Common myeloid progenitor, CD34-positive (primary cell): Measurements from ENCODE around the gene AANAT.
A peak's percentile ranks its signal among the peaks of the same experiment; 100 is the strongest.

Source experiments
- CTCF ChIA-PET: fragments of 350-600 bp; sonication (Branson Sonifier 250); formaldehyde crosslinking; loops from one replicate; lab custom pipeline; 2021; ENCODE audit warnings: antibody characterized with exemption; lab: Charles Lee
- POLR2A ChIA-PET: fragments of 350-600 bp; sonication (Branson Sonifier 250); formaldehyde crosslinking; loops from one replicate; lab custom pipeline; 2021; ENCODE audit warnings: antibody characterized with exemption; lab: Charles Lee
- DNase-seq, 3 donors: peaks; one replicate each; pipeline versions ENCODE4 v3.0.0 to v3.0.0-alpha.2; 2013
- H3K27ac ChIP-seq, 2 experiments: 1 replicate in 1 of 2; 2 replicates in 1 of 2; pipeline ENCODE4 v1.7.0; 2013; ENCODE audit warnings: inconsistent platforms in 2 of 2, low read length in 2 of 2, mild to moderate bottlenecking in 2 of 2, low read depth in 1 of 2, moderate library complexity in 1 of 2; ENCODE audit not compliant: severe bottlenecking in 2 of 2, insufficient read depth in 1 of 2, poor library complexity in 1 of 2
- H3K27me3 ChIP-seq, 5 experiments: replicated peaks in 2 of 5; 1 replicate in 3 of 5; 2 replicates in 2 of 5; pipeline versions ENCODE4 v1.6.1 to v1.7.0; 2013; ENCODE audit warnings: low read length in 4 of 5, mild to moderate bottlenecking in 2 of 5, moderate library complexity in 2 of 5, inconsistent platforms in 1 of 5; ENCODE audit not compliant: insufficient read depth in 5 of 5, control insufficient read depth in 4 of 5
- H3K36me3 ChIP-seq, 4 experiments: 1 replicate in 2 of 4; 2 replicates in 2 of 4; pipeline versions ENCODE4 v1.6.1 to v1.7.0; 2013; ENCODE audit warnings: low read length in 3 of 4, control low read depth in 1 of 4, mild to moderate bottlenecking in 1 of 4; ENCODE audit not compliant: control insufficient read depth in 4 of 4, insufficient read depth in 4 of 4
- H3K4me1 ChIP-seq, 4 experiments: 1 replicate in 3 of 4; 2 replicates in 1 of 4; pipeline versions ENCODE4 v1.6.1 to v1.7.1; 2013; ENCODE audit warnings: low read length in 3 of 4, mild to moderate bottlenecking in 3 of 4, control low read depth in 1 of 4, inconsistent platforms in 1 of 4, moderate library complexity in 1 of 4; ENCODE audit not compliant: control insufficient read depth in 4 of 4, insufficient read depth in 4 of 4; ENCODE audit errors: control extremely low read depth in 1 of 4
- H3K4me3 ChIP-seq, 7 experiments: 1 replicate in 4 of 7; 2 replicates in 3 of 7; pipeline versions ENCODE4 v1.5.1 to v1.7.0; 2013; ENCODE audit warnings: mild to moderate bottlenecking in 7 of 7, low read length in 6 of 7, moderate library complexity in 6 of 7, inconsistent platforms in 2 of 7, low read depth in 2 of 7, control low read depth in 1 of 7; ENCODE audit not compliant: insufficient read depth in 4 of 7, control insufficient read depth in 1 of 7; ENCODE audit errors: extremely low read depth in 1 of 7
- H3K9me3 ChIP-seq, 5 experiments: 1 replicate in 4 of 5; 2 replicates in 1 of 5; pipeline versions ENCODE4 v1.6.1 to v1.7.1; 2013; ENCODE audit warnings: low read length in 4 of 5, mild to moderate bottlenecking in 2 of 5, inconsistent platforms in 1 of 5, low read depth in 1 of 5, moderate library complexity in 1 of 5; ENCODE audit not compliant: control insufficient read depth in 4 of 5, insufficient read depth in 2 of 5; ENCODE audit errors: control extremely low read depth in 1 of 5
- WGBS: methylation state at CpG from one replicate; pipeline ENCODE4 v1.1.5; 2013; ENCODE audit not compliant: insufficient coverage; 5-methylcytosine and 5-hydroxymethylcytosine counted together

The AANAT gene

DNA sequence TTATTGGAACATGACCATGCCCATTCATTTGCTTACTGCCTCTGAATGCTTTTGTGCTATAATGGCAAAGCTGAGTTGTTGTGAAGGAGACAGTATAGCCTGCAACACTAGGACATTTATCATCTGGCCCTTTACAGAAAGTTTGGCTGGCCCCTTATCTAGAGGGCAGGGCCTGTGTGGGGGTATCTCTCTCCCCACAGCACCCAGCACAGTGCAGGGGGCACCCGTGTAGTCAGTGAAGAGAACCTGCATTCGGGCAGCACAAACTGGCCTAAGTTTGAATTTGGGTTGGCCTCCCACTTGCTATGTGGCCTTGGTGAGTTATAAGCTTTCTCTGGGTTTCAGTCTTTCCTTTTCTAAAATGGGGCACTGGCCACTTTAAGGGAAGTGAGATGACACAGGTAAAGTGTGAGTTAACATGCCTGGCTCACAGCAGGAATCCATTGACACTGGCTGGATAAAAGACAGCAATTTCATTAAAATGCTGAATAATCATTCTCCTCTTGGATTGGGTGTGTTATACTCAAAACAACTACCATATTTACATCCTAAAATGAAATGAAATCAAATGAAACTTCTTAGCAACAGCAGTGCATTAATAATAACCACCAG lies 26.5 kb upstream of the AANAT start:
- Histone ChIP-seq H3K4me3 (no peak overlapping the region), H3K9me3 (no peaks in the 10 kb centered on the region), H3K4me1 (peaks cover 8 to 54% (median 37%) of the 10 kb centered on the region in 4 experiments), H3K27ac (no peak overlapping the region), H3K36me3 (peaks cover 0 to 3% (median 0%) of the 10 kb centered on the region in 4 experiments), H3K27me3 (no peaks in the 10 kb centered on the region)
- DNase-seq: no peak
- 100% methylated on average over 2 of the region's 2 CpGs for WGBS
- ChIA-PET CTCF (interaction anchor here (1.1 kb wide), 1 partner anchor 18 kb away, joined by 3 read pairs; no protein-coding TSS in a partner anchor), POLR2A (interaction anchor here (0.7 kb wide), 1 partner anchor 159 kb away, joined by 4 read pairs; no protein-coding TSS in a partner anchor)

DNA sequence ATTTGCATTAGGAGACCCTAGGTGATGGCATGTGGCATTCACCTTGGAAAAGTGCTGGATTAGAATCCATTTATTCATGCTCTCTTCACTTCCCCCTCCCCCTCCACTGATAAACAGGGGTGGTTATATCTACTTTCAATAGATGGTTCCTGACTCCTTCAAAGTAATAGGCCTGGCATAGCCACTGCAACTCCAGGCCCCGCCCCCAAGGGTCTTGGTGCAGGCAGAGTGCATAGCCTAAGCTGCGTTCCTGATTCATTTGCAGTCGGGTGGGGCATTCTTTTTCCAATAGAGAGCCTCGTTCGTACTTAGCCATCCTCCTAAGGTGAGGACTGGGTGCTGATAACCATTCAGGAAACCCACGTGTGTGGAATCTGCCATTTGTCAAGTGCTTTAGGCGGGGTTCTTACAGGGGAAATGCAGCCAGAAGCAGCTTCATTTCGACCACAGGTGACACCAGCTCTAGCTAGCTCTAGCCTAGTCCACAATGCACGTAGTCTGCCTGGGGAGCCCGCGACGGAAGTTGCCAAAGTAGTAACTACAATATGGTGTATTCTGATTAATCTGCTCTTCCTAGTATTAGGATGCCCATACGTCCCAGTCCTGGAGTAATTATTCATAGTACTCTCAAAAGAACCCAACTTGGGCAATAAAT lies 25.6 kb upstream of the AANAT start:
- Histone ChIP-seq H3K27me3 (no peaks in the 10 kb centered on the region), H3K4me1 (peaks cover 8 to 57% (median 43%) of the 10 kb centered on the region in 4 experiments), H3K36me3 (no peaks in the 10 kb centered on the region), H3K9me3 (no peaks in the 10 kb centered on the region), H3K4me3 (peak overlapping the region in 1 of 7 experiments; percentile 34), H3K27ac (peak overlapping the region in 1 of 2 experiments; percentile 4)
- DNase-seq: no peak
- POLR2A ChIA-PET: no interaction called here
- WGBS: 75% methylated on average over 12 of the region's 13 CpGs
- CTCF ChIA-PET: interaction anchor here (5.3 kb wide), 1 partner anchor 16 kb away, joined by 24 read pairs; no protein-coding TSS in a partner anchor

DNA sequence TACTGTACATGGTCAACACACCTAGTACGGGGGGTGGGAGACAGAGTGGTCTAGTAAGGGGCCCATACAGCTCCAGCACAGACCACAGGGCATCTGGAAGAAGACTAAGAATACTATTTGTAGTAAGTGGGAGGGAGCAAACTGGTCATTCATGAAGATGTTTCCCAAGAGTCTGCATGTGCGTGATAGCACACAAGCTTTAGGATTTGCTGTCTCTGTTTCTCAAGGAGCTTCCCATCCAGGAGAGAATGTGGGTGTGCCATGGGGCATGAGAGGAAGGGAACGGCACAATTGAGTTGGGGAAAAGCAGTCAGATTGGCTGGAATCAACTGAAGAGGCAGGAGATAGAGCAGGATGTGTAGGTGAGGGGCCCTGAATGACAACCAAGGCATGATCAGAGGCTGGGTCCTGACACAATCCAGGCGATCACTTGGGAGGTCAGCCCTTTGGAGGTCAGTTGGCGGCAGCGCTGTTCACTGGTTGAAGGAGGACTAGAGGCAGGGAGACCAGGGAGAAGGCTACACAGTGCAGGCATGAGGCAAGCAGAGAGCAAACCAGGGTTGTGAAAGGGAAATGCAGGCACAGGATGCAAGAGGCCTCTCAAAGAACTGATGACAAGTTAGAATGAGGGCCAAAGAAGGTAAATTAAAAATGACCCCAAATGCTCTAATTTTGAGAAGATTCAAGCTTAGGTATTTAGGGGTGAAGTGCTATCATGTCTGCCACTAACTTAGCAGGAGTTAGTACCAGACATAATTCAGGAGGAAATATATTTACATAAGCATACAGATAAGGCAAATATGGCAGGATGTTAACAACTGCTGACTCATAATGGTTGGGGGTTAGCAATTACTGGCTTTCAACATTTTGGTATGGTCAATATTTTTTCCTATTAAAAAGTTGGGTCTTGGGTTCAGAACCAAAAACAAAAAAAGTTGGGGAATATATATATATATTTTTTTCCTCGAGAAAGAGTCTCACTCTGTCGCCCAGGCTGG lies 24.8 kb upstream of the AANAT start:
- Histone ChIP-seq H3K9me3 (no peaks in the 10 kb centered on the region), H3K4me1 (peaks cover 8 to 59% (median 45%) of the 10 kb centered on the region in 4 experiments), H3K36me3 (no peaks in the 10 kb centered on the region), H3K27ac (peak overlapping the region in 1 of 2 experiments; percentile 59), H3K27me3 (no peaks in the 10 kb centered on the region), H3K4me3 (peak overlapping the region in 1 of 7 experiments; percentile 34)
- DNase-seq: peak; percentile 42 to 77 (median 66)
- POLR2A ChIA-PET: interaction anchor here (1.0 kb wide), 1 partner anchor 11 kb away, joined by 4 read pairs; the partner anchor contains the start of gene UBE2O
- WGBS: 88% methylated on average over 5 of the region's 8 CpGs
- CTCF ChIA-PET: interaction anchor here (1.1 to 5.3 kb wide), 2 partner anchors 16 to 31 kb away, joined by 3 to 24 read pairs; no protein-coding TSS in a partner anchor

DNA sequence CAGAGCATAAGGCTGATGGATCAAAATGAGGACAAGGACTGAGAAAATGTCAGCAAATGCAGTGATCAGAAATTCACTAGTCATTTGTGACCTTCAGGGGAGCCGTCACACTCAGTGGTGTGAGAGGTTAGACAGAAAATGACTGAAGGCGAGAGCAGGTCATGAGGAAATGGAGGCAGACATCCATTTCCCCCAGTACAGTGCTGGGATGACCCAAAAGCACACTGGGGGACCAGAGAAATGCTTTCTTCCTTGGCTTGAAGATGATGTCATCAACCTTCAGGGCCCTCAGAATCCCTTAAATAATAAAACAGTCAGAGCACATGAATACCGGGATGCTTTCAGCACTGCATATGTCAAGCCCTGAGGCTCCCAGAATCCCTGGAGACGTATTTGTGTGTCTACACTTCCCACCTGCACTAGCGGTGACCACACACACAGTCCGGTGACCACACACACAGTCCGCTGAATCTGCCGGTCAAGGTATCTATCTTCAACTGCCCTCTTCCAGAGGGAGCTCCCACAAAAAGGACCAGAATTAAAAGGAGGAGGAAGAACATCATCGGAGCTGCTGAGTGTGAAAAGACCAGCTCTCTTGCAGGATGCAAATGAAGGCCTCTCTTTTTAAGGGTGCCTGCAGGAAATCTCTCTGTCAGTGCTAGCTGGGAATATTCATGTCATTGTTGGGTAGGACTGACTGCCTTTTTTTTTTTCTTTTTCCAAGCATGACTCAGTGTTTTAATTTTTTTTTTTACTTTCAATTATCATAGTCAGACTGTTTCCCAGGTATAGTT lies 22.7 kb upstream of the AANAT start:
- H3K4me1 ChIP-seq: peaks cover 8 to 56% (median 43%) of the 10 kb centered on the region in 4 experiments
- ChIA-PET CTCF (interaction anchor here (1.0 to 5.3 kb wide), 4 partner anchors 14 to 75 kb away, joined by 3 to 24 read pairs (median 4); no protein-coding TSS in a partner anchor), POLR2A (interaction anchor here (0.7 kb wide), 1 partner anchor 94 kb away, joined by 4 read pairs; no protein-coding TSS in a partner anchor)
- peak in 2 of 3 donors; percentile 33 to 45 for DNase-seq
- no peaks in the 10 kb centered on the region for H3K27me3 ChIP-seq
- WGBS: 72% methylated on average over 8 of the region's 9 CpGs
- H3K4me3 ChIP-seq: no peak overlapping the region
- peak overlapping the region in 1 of 2 experiments; percentile 2 for H3K27ac ChIP-seq
- no peaks in the 10 kb centered on the region for H3K36me3 ChIP-seq
- H3K9me3 ChIP-seq: no peaks in the 10 kb centered on the region

DNA sequence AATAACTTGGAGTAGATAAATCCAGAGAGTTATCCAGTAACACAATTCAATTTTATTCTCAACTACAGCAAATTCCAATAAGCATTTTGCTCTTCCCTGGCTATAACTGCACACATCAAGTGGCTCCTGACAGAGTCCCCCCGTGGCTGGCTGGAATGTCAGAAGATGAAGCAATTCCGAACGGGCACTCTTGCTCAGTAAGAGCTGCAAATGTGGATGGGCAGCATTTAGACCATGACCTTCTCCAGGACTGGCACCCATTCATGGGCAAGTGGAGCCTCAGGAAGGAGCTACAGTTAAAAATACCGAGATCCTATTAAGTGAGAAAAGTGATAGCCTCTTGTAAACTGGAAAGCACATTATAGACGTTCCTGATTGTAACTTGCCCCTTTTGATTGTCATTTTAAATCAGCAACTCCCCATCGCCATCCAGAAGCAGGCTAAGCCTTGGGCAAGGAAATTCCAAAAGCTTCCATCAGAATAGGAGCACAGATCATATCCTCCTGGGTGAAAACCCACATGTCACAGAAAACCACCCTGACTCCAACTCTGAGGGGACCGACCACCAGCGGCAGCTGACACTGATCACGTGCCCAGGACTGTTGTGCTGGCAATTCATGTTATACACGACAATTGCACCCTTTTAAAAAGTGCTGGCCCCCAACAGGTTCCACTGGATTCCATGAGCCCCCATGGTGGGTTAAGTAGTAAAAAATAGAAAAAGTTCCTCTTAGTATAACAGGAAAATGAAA lies 21.5 kb upstream of the AANAT start:
- Histone ChIP-seq H3K27me3 (no peaks in the 10 kb centered on the region), H3K4me1 (peaks cover 8 to 54% (median 42%) of the 10 kb centered on the region in 4 experiments), H3K4me3 (no peak overlapping the region), H3K27ac (no peak overlapping the region), H3K36me3 (no peaks in the 10 kb centered on the region), H3K9me3 (no peaks in the 10 kb centered on the region)
- POLR2A ChIA-PET: no interaction called here
- no peak for DNase-seq
- 96% methylated on average over 10 of the region's 10 CpGs for WGBS
- CTCF ChIA-PET: interaction anchor here (0.6 to 5.3 kb wide), 5 partner anchors 12 to 76 kb away, joined by 3 to 24 read pairs (median 4); no protein-coding TSS in a partner anchor
